Suppressor macrophage treated with lipopolysaccharide for 1 hour (primary cell): Measurements from ENCODE around the gene PAX8.

Source experiments
- DNase-seq, 3 donors: peaks; one replicate each; pipeline ENCODE4 v3.0.0-alpha.2; 2020 to 2022

Gene PAX8

DNA sequence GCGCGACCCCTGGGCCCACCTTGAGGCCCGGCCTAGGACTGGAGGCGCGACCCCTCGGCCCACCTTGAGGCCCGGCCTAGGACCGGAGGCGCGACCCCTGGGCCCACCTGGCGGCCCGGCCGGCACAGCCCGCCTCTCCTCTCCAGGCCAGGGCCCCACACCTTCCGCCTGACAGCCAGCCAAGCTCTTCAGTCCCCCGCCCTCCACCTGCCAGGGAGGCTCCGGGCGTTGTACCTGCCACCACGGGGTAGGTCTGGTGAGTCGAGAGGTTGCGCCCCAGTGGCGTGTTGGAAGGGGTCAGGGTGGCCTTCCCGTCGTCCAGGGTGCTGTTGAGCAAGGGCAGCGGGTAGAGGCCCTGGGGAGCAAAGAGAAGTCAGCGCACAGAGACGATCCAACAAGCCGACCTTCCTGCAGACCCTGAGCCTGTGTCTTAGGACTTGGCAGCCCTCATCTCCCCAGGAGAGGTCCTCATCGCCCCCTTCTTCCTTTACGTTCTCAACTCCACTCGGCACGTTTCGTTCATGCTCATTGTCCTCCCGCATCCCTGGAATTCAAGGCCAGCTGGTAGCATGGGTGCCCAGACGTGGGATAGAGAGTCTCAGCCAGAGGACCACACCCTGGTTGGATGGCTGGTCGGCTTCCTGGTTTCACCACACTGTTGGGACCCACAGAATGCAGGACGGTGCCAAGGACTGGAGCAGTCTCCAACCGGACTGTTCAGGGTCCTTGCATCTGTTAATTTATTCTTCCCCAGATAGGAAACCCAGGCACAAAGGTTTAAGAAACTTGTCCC lies 42.2 kb downstream of the PAX8 start:
- no peak for DNase-seq

DNA sequence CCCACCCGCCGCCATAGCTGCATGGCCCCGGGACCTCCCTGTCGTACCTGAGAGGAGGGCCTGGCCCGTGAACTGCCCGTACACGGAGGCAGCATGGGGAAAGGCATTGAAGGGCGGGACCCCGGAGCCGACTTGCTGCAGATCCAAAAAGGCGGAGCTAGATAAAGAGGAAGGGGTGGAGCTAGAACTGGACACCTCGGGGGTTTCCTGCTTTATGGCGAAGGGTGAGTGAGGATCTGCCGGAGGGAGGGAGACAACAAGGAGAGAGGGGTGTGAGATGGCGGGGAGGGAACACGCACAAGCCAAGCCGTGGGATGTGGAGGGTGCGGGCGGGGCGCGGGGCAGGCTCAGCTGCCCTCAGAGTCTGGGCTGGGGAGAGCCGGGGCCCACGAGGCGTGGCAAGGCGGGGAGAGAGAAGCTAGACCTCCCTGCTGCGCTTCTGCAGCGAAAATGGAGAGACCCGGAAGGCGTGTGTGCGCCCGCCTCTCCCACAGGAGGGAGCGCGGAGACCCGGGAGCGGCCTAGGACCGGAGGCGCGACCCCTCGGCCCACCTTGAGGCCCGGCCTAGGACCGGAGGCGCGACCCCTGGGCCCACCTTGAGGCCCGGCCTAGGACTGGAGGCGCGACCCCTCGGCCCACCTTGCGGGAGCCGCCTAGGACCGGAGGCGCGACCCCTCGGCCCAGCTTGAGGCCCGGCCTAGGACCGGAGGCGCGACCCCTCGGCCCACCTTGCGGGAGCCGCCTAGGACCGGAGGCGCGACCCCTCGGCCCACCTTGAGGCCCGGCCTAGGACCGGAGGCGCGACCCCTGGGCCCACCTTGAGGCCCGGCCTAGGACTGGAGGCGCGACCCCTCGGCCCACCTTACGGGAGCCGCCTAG lies 43.1 kb downstream of the PAX8 start:
- DNase-seq: peak; percentile 51 to 80 (median 59)

DNA sequence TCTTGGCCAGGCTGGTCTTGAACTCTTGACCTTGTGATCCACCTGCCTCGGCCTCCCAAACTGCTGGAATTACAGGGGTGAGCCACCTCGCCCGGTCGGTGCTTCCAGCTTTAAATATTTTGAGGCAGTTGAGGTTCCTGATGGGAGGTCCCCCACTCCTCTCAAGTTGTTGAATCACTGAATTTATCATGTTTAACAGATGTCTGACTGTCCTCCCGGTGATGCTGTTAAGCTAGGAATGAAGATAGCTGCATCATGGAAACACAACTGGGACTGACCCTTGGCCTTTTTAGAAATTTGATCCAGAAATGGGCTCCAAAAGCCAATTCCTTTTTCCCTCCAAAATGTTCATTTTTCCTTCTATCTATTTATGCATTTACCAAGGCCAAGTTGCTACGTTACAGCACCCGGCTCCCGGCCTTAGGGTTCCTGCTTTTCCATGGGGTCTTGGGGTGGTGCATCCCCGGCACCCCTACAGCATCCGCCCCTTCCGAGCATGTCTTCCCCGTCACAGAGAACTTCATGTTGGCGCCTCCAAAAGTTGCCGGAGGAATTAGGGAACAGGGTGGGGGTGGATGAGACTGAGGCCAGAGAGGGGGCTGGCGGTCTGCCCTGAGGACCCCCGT lies 43.9 kb downstream of the PAX8 start:
- peak in 1 of 3 donors; percentile 33 for DNase-seq

DNA sequence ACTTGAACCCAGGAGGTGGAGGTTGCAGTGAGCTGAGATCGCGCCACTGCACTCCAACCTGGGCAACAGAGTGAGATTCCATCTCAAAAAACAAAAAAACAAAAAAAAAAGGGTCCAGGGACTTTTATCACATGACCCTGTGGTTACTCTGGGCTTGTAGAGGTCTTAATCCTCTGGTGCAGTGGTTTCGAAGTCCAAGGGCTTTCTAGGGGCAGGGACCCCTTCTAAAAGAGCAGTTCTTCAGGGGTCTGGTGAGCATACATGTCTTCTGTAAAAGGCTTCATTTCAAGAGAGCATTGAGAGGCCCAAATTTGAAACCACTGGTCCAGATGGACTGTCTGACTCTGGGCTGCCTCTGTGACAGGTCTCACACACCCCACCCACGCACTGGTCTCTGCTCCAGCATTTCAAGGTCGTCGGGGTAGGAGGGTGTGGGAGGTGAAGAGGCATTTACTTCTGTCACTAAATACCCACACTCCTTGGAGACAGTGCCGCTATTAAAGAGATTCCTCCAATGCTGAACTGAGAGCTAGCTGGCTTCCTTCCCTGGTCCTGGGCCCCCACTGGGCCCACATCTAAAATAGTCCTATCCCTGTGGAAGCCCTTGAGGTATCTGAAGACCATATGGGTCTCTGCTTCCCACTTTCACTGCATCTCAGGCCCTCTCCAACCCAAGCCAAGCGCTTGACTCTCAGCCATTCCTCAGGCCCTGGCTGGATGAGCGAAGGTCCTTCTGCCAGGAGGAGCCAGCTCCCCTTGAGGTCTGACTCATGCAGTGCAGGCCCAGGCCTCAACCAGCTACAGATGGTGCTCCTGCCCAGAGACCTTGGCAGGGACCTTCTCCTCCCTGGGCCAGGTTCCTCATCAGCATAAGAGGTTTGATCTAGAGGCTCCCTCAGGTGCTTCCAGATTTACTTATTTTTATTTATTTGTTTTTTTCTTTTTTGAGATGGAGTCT lies 44.8 kb downstream of the PAX8 start:
- peak; percentile 50 to 66 (median 58) for DNase-seq

DNA sequence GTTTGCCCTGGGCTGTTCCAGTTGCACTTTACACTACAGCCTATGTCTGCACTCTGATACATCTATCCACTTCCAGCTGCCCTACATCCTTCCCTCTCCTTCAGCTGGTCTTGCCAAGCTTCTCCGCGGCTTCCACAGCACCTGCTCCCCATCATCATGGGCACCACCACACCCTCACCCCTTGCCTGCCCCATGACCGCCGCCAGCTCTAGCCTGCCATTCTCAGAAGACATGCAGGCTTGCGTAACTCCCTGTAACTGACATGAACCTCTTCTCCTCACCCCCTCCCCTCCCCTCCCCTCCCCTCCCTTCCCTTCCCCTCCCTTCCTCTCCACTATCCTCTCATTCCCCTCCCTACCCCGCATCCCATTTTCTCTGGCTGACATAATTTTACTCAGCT lies 46.0 kb downstream of the PAX8 start:
- DNase-seq: no peak

DNA sequence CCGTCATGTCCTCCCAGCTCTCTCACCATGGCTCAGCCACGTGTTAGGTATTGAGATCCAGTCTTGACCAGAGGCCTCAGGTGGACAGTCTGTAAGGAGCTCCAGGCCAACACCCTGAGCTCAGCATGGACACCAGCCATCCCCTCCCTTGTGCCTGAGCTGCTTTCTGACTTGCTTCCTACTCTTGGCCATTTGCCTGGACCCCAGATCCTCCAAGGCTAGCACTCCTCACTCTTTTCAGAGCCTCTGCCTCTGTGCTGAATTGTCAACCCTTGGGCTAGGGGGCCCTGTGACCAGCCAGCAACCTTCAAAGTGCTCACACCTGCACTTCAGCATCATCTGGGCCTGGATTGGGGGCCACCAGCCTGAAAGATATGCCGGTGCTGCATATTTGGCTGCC lies 46.6 kb downstream of the PAX8 start:
- DNase-seq: no peak

DNA sequence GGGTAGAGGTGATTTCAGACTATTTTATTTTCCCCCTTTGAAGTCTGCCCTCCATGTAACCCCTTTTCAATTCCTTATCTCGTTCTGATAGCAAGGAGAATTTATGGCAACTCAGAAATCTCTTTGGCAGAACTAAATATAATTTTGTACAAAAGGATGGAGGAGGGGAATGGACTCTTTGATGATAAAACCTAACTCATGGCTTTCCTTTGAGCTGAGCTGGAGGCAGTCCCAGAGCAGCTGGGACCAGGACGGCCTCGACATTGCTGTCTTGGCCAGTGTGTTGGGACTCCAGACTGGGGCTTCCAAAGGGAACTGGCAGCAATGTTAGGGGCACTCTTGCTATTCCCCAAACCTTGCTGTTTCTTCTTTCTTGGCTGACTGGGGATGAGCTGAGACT lies 47.7 kb downstream of the PAX8 start:
- no peak for DNase-seq

DNA sequence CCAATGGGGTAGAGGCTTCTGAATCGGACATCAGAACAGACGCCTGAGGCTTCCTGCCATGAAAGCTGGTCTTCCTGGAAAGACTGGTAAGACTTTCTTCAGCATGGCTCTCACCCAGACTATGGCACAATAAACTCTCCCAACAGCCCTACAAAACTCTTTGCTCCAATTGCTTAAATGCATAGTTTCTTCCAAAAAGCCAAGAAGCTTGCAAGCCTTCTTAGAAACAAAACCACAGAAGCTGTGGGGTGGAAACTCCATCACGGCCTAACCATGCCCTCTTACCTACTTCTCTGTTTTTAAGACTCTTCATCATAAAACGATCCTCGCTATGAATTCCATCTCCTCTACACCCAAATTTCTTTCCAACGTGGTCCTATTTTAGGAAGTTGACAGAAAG lies 48.2 kb downstream of the PAX8 start:
- DNase-seq: peak; percentile 69 to 88 (median 80)

DNA sequence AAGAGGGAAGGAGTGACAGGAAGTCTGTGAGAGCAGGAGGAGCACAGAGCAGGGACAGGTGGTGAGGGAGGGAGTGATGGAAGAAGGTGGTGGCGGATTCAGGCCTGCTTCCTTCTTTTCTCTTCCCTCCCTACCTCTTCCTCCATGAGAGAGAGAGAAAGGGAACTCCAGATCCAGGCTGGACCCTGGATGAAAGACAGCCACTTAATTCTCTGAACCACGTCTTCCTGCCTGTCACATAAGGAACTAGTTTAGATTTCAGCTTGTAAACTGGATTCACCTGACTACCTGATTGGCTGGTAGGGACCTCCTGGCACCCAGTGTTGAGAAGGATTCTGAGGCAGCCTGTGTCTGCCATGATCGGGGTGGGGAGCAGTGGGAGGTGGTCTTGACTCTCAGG lies 48.9 kb downstream of the PAX8 start:
- DNase-seq: no peak

DNA sequence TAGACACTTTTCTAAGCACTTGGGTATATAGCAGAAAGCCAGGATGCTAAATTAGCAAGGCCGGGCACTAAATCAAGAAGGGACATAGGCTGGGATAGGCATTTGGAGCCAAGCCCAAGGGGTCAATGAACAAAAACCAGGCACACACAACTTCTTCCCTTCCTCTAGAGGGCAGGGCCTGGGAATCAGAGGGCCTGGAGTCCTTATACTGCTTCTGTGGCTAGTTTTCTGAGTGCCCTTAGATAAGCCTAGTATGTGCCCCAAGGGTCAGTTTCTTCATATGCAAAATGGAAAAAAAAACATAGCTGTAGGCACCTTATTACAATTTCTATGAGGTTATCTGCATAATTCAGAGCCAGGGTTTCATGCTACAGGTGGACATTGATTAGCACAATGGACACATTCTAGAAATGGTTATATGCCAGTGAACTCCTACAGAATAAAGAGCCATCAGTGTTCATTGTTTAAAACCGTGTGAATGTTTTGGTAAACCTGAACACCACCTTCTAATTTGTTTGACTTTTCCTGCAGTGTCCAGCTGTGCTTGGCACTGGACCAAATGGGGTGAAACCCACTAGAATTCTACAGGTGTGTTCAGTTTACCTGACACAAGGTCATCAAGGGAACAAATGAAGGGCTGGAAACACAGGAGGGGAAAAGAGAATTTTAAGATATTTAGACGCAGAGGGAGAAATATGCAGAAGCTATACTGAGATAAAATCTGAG lies 49.6 kb downstream of the PAX8 start:
- no peak for DNase-seq

DNA sequence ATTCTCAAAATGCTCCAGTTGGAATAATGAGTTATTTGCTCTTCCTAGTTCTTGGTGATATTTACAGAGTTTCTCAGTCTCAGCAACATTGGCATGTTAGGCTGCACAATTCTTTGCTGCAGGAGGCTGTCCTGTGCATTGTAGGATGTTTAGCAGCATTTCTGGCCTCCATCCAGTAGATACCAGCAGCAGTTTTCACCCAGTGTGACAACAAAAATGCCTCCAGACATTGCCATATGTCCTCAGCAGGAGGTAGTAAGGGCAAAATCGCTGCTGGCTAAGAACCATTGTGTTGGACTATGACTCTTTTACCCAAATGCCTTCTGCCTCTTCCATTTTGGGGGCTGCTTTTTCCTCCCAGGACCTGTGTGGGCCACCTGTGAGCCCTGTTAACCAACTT lies 50.4 kb downstream of the PAX8 start:
- DNase-seq: no peak

DNA sequence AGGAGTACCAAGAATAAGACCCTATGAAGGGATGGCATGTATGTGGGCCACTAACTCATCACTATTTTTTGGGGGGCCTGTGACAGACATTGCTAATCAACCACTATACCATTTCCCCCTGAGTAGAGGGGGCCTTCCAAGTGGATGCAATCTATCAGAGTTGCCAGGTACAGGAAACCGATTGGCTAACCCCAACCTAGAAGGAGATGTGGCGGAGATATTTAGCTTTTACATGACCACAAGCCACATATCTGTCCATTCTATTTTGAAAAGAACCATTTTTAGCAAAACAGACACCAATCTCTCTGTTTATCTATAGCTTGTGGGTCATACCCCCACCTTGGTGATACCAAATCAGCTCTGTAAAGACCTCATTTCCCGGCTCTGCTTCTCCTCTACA lies 51.0 kb downstream of the PAX8 start:
- DNase-seq: no peak

DNA sequence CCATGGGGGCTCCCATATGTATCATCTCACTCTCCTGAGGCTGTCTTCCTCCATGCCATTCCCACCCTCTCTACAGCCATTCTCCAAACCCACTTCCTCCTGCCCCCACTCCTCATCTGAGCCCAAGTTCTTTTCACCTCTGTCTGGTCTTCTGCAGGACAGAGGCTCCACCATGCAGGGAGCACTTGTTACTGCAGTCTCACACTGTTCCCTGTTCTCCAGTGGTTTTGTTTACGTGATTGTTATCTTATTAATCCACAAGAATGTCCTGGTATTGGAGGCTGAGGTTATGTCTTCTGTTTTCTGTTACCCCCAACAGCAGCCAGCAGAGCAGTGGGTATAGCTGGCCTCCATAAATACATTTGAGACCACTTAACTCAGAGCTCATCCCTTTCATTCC lies 51.4 kb downstream of the PAX8 start:
- no peak for DNase-seq

DNA sequence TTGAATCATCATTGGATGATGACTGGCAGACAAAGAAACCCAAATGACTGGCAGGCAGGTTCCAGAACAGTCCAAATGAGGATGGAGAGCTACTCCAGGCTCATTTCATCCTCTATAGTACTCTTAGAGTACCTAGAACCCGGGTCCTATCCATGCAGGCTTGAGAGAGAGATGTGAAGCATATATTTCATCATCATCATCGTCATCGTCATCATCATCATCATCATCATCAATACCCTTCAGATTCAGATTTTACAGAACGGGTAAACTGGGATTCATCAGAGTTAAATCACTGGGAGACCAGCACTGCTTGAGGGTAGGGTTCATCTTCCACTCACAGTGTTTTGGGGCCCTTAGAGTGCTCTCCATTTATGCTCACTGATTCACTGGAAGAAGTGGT lies 52.3 kb downstream of the PAX8 start:
- no peak for DNase-seq

DNA sequence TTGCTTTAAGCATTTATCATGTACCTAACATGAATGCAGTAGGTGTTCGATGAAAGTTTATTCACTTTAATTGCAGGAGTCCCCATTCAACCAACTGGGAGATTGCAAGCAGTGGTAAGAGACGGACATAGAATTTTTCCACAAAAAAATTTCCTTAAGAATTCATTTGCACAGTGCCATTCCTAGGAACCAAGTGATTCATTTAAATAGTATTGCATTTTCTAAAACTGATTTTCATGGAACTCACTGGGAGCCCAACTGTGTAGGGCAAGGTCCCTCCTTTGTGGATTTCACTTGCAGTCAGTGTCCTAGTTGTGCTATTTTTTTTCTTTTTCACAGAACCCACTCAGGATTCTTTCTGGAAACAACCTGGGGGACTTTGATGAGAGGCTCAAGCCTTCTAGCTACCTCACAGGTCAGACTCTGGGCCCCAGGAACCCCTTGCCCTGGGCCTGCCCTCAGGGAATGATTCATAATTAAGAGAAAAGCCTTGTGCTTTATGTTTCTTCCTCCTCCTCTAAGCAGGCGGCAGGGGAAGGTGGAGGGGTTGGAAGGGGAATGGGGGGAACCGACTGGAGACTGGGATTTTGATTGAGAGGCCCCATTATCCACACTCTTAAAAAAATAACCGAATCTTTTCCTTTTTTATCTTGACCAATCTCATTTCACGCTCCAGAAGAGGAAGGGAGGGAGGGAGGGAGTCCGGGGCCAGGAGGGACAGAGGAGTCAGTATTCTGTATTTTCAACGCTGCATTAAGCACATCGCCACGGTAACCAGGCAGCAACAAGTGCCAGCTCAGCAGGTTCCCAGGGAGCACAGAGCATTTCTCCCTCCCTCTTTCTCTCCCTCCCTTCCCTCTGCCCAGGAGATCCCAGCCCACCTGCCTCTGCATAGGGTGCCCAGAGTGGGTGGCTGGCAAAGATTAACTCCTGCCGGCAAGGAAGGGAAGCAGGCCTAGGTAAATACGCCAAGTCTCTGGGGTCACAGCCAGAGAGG lies 53.2 kb downstream of the PAX8 start:
- DNase-seq: peak; percentile 34 to 56 (median 47)

DNA sequence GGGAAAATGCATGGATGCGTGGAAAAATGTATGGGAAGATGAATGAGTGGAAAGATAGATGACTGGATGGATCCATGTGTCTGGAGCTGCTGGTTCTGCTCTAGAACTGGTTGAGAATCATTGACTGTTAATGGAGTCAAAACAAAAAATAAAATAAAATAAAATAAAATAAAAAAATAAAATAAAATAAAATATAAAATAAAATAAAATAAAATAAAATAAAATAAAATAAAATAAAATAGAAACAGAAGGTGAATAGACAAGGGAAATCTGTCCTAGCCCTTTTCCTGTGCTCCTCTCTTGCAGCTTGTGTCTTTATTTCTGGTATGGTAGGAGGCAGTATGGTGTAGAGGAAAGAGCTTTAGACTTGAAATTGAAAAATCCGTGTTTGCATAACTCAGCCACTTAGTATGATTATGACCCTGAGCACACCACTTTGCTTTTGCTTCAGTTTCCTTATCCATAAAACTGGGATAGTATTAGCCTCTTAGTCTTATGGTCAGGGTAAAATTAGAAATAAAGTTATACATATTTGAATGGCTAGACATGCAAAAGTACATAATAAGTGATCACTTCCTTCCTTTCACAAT lies 54.0 kb downstream of the PAX8 start:
- peak; percentile 43 to 74 (median 59) for DNase-seq

DNA sequence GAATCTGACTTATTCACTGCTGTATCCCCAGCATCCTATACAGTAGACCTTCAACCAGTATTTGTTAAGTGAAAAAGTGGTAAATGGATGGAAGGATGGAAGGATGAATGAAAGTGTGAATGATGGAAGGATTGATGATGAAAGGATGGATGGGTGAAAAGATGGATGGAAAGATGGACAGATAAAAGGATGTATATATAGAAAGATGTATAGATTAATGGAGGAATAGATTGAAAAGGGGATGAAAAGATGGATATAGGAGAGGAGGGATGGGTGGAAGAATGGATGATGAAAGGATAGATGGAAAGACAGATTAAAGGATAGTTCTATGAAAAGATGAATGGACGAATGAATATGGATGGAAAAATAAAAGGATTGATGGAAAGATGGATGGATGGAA lies 54.9 kb downstream of the PAX8 start:
- DNase-seq: no peak

DNA sequence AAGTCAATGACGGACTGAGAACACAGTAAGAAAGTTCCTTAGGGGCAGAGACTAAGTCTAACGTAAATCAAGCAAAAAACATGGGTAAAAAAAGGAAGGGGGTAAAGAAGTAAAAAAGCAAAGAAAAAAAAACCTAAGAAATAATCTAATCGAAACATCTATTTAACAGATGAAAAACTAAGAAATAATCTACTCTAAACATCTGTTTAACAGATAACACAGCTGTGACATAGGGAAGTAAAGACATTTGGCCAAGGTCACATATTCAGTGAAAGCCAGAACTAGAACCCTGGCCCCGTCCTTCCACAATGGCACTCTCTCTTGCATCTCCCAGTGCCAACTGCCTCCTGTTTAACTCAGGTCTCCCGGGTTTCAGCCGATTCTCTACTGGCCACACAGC lies 56.9 kb downstream of the PAX8 start:
- no peak for DNase-seq

DNA sequence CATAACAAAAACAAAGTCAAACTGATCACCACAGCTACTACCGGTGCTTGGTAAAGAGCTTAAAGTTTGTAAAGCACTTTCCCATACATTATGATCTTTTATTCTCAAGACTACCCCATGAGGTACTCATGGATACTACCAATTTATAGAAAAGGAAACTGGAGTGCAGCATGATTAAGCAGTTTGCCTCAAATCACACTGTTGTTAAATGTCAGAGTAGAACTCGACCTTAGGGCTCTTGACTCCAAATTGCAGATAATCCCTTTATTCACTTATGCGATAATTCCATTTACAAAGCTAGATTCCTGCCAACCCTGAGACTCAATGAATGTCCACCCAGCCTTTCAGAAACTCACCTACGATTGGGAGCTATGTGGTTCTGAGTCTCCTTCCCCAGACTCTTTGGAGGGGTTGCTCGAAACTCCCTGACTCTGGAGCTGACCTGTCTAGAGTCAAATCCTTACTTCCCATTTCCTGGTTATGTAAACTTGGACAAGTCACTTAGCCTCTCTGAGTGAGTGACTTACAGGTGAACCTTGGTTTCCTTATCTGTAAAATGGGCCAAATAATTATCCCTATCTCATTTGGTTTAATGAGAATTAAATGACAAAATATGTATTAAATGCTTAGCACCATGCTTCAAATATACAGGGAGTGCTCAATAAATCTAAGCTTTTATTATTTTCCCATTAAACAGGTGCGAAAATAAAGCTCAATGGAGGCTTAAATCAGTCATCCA lies 57.6 kb downstream of the PAX8 start:
- DNase-seq: peak in 2 of 3 donors; percentile 48 to 75
